ENCODE data around the gene GATM. TPM values are rescaled to one million over a fixed set of nuclear protein-coding genes. Genes with fewer than 3 reads are reported as not detected.
"Not testable (repeated sequence)": the region's sequence is repeated elsewhere in the genome, so short reads cannot be mapped to it uniquely, and the experiment has no call there.

GATM gene
- total and polyA plus RNA-seq, 2 donors, result 21.8 to 83.8 TPM

DNA sequence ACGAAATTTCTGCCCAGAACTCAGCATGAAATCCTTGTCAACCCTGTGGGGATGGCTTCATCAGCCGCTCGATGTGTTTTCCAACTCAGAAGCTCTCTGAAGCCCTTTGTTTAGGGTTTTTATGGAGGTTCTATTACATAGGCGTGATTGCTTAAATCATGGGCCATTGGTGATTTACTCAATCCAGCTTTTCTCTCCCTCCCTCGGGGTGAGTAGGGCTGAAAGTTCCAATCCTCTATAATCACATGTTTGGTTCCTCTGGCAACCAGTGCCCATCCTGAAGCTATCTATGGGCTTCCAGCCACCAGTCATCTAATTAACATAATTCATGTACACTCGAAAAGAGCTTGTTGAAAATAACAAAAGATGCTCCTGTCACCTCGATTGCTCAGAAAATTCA lies 51.6 kb downstream of the GATM start:
- Histone ChIP-seq H3K4me3 (ENCODE audit: low read depth, low read length) (no peak overlapping the region), H3K27ac (ENCODE audit: low read depth) (no peak overlapping the region), H3K36me3 (ENCODE audit: insufficient read depth) (no peaks in the 10 kb centered on the region), H3K4me1 (ENCODE audit: insufficient read depth) (no peaks in the 10 kb centered on the region)
- DNase-seq (ENCODE audit: extremely low spot score), result no peak
- WGBS, result 69% methylated on average over 7 of the region's 7 CpGs

- WGBS, result 83% methylated on average over 5 of the region's 5 CpGs
- Histone ChIP-seq H3K36me3 (ENCODE audit: insufficient read depth) (no peaks in the 10 kb centered on the region), H3K4me1 (ENCODE audit: insufficient read depth) (no peaks in the 10 kb centered on the region), H3K4me3 (ENCODE audit: low read depth, low read length) (no peak overlapping the region), H3K27ac (ENCODE audit: low read depth) (no peak overlapping the region)
- DNase-seq (ENCODE audit: extremely low spot score), result no peak
Measured at GRCh38 chr15:45326280-45326679, 52.1 kb downstream of the GATM start.

DNA sequence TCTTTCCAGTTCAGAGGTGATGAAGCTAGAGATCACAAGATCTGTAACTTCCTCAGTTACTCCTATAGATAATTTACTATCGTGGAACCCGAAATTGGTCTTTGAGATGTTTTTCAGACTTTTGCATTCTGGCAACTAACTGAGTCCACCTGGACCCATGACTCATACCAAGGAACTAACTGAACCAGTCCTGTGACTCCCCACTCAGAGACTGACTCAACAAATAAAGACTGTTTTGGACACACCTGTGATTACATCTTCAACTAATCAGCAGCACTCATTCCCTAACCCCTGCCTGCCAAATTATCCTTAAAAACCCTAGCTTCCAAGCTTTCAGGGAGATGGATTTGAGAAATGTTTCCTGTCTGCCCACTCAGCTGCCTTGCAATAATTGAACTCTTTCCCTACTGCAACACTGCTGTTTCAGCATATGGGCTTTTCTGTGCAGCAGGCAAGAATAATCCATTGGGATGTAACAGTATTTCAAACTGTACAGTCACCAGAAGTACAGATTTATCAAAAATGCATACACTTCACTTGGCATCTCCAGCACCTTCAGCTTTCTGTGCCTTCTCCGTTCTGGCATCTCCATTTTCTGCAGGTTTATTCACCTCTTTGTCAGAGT lies 57.7 kb downstream of the GATM start:
- WGBS, result 81% methylated on average over 3 of the region's 3 CpGs
- Histone ChIP-seq H3K36me3 (ENCODE audit: insufficient read depth) (no peaks in the 10 kb centered on the region), H3K27ac (ENCODE audit: low read depth) (no peak overlapping the region), H3K4me3 (ENCODE audit: low read depth, low read length) (no peak overlapping the region), H3K4me1 (ENCODE audit: insufficient read depth) (no peaks in the 10 kb centered on the region)
- no peak for DNase-seq (ENCODE audit: extremely low spot score)

DNA sequence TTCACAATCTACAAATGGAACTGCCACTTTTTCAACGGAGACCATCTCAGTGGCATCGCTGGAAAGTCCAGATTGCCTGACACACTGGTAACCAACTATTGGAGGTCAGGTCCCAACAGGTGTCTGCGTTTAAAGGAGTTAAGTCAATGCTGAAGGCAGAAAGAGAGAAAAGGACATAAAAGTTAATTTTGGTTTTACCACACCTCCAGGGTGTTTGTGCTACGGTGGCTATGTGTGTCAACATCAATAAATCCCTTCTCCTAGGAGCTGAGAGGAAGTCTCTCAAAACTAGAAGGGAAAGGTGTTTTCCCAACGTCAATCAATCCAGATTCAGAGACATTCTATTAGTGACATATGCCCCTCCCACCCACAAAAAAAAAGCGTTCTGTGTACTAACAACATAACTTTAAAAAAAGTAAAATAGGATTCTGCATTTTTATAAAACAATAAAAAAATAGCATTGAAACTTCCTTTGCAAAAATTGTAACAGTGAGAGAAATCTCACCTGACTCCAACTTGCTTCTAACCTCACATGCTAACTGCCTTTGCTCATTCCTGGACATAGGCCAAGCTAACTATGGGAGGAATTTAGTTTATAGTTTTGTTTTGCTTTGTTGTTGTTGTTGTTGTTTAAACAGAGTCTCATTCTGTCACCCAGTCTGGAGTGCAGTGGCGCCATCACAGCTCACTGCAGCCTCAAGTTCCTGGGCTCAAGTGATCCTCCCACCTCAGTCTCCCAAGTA lies 58.7 kb downstream of the GATM start:
- DNase-seq (ENCODE audit: extremely low spot score), result no peak
- Histone ChIP-seq H3K36me3 (ENCODE audit: insufficient read depth) (no peaks in the 10 kb centered on the region), H3K27ac (ENCODE audit: low read depth) (peak overlapping the region; percentile 29), H3K4me1 (ENCODE audit: insufficient read depth) (no peaks in the 10 kb centered on the region), H3K4me3 (ENCODE audit: low read depth, low read length) (no peak overlapping the region)
- WGBS, result 80% methylated on average over 7 of the region's 7 CpGs

- Histone ChIP-seq H3K36me3 (ENCODE audit: insufficient read depth) (no peaks in the 10 kb centered on the region), H3K4me3 (ENCODE audit: low read depth, low read length) (no peak overlapping the region), H3K27ac (ENCODE audit: low read depth) (no peak overlapping the region), H3K4me1 (ENCODE audit: insufficient read depth) (no peaks in the 10 kb centered on the region)
- no peak for DNase-seq (ENCODE audit: extremely low spot score)
- 67% methylated on average over 13 of the region's 13 CpGs for WGBS
Measured at GRCh38 chr15:45314960-45315359, 63.4 kb downstream of the GATM start.

DNA sequence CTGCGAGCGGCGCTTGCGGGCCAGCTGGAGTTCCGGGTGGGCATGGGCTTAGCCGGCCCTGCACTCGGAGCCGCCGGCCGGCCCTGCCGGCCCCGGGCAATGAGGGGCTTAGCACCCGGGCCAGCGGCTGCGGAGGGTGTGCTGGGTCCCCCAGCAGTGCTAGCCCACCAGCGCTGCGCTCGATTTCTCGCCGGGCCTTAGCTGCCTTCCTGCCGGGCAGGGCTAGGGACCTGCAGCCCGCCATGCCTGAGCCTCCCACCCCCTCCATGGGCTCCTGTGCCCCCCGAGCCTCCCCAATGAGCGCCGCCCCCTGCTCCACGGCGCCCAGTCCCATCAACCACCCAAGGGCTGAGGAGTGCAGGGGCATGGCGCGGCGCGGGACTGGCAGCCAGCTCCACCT lies 64.2 kb downstream of the GATM start:
- DNase-seq (ENCODE audit: extremely low spot score); H3K36me3 ChIP-seq (ENCODE audit: insufficient read depth); H3K4me1 ChIP-seq (ENCODE audit: insufficient read depth); H3K4me3 ChIP-seq (ENCODE audit: low read depth, low read length); H3K27ac ChIP-seq (ENCODE audit: low read depth): not testable (repeated sequence)
- WGBS, result 94% methylated on average over 31 of the region's 31 CpGs

Small RNA genes within 50 kb of the gene (small RNA-seq; reads per million reads assigned to genes)
- not detected for gene RNU6-953P

Other genes starting within 250 kb of the GATM start
- gene DUOXA1, start 248.7 kb downstream of the GATM start, total RNA-seq, result 12.3 TPM
- 12.1 TPM for gene DUOXA1, start 248.7 kb downstream of the GATM start, polyA plus RNA-seq
- 10.3 TPM for gene DUOX1, start 248.6 kb downstream of the GATM start, total RNA-seq
- gene DUOX1, start 248.6 kb downstream of the GATM start, polyA plus RNA-seq, result 7.1 TPM
- gene SHF, start 190.6 kb downstream of the GATM start, total RNA-seq, result 11.4 TPM
- gene SHF, start 190.6 kb downstream of the GATM start, polyA plus RNA-seq, result 13.4 TPM
- not detected for gene SLC28A2, start 126.3 kb downstream of the GATM start, total RNA-seq
- not detected for gene SLC28A2, start 126.3 kb downstream of the GATM start, polyA plus RNA-seq
- 26.9 TPM for gene SLC30A4, start 144.2 kb upstream of the GATM start, total RNA-seq
- 5.4 TPM for gene SLC30A4, start 144.2 kb upstream of the GATM start, polyA plus RNA-seq
- 83.9 TPM for gene BLOC1S6, start 208.8 kb upstream of the GATM start, total RNA-seq
- 38.9 TPM for gene BLOC1S6, start 208.8 kb upstream of the GATM start, polyA plus RNA-seq